Measurements from ENCODE around the gene MELTF. TPM values are rescaled to one million over a fixed set of nuclear protein-coding genes. Genes with fewer than 3 reads are reported as not detected.

Gene MELTF
- total RNA-seq, 4 donors from 2014 or later = 2.7 to 13.8 (median 4.3) TPM

GRCh38 chr3:196996454-196997265 lies 33.0 kb downstream of the MELTF start:
- 37 to 47% methylated on average over 17 of the region's 17 CpGs for WGBS, 2 donors
- Histone ChIP-seq H3K9me3 (no peaks in the 10 kb centered on the region), H3K4me3 (replicated peaks in 1 of 3) (no peak overlapping the region), H3K36me3 (no peaks in the 10 kb centered on the region), H3K27ac (peak overlapping the region; percentile 53 to 86 (median 58)), H3K4me1 (peaks cover 13 to 22% of the 10 kb centered on the region in 2 donors), H3K27me3 (no peaks in the 10 kb centered on the region)
- no peak for TF ChIP-seq CTCF (IDR thresholded peaks at IDR 0.05)
- TF ChIP-seq POLR2A (IDR thresholded peaks at IDR 0.05) = peak in 1 of 2 donors; percentile 8
- DNase-seq = peak; percentile 90 to 91
- intact Hi-C loops (cut with DNase I) = no loop called here

- H3K27ac ChIP-seq = peak overlapping the region; percentile 53 to 86 (median 58)
- H3K4me1 ChIP-seq = peaks cover 13 to 22% of the 10 kb centered on the region in 2 donors
- H3K9me3 ChIP-seq = no peaks in the 10 kb centered on the region
- H3K4me3 ChIP-seq (replicated peaks in 1 of 3) = no peak overlapping the region
- no peaks in the 10 kb centered on the region for H3K27me3 ChIP-seq
- TF ChIP-seq POLR2A (IDR thresholded peaks at IDR 0.05) (no peak), CTCF (IDR thresholded peaks at IDR 0.05) (no peak)
- no peak for DNase-seq
- intact Hi-C loops (cut with DNase I) = no loop called here
- H3K36me3 ChIP-seq = no peaks in the 10 kb centered on the region
- 79 to 87% methylated on average over 11 to 14 of the region's 14 CpGs for WGBS, 2 donors
Observed at GRCh38 chr3:196995646-196996355, 33.8 kb downstream of the MELTF start.

GRCh38 chr3:196995027-196995426 lies 34.6 kb downstream of the MELTF start:
- no peak for DNase-seq
- Histone ChIP-seq H3K36me3 (no peaks in the 10 kb centered on the region), H3K4me3 (replicated peaks in 1 of 3) (no peak overlapping the region), H3K27ac (no peak overlapping the region), H3K9me3 (no peaks in the 10 kb centered on the region), H3K27me3 (no peaks in the 10 kb centered on the region), H3K4me1 (peaks cover 13 to 26% of the 10 kb centered on the region in 2 donors)
- TF ChIP-seq CTCF (IDR thresholded peaks at IDR 0.05) (no peak), POLR2A (IDR thresholded peaks at IDR 0.05) (no peak)
- WGBS, 2 donors = 88 to 94% methylated on average over 16 to 19 of the region's 19 CpGs
- intact Hi-C loops (cut with DNase I) = no loop called here

GRCh38 chr3:196994056-196994455 lies 35.6 kb downstream of the MELTF start:
- TF ChIP-seq CTCF (IDR thresholded peaks at IDR 0.05) = no peak
- no peak for TF ChIP-seq POLR2A (IDR thresholded peaks at IDR 0.05)
- Histone ChIP-seq H3K9me3 (no peaks in the 10 kb centered on the region), H3K4me3 (replicated peaks in 1 of 3) (no peak overlapping the region), H3K27ac (no peak overlapping the region), H3K27me3 (no peaks in the 10 kb centered on the region), H3K36me3 (no peaks in the 10 kb centered on the region), H3K4me1 (peaks cover 13 to 32% of the 10 kb centered on the region in 2 donors)
- no peak for DNase-seq
- 75 to 83% methylated on average over 16 of the region's 16 CpGs for WGBS, 2 donors
- intact Hi-C loops (cut with DNase I) = no loop called here
